Effector memory CD4-positive, alpha-beta T cell (primary cell): ENCODE data around the gene UBE2I.

ENCODE experiments used
- DNase-seq, 3 donors: peaks; one replicate each; pipeline ENCODE4 v3.0.0-alpha.2; 2020
- H3K27ac ChIP-seq: 2 replicates; pipeline ENCODE4 v1.7.0; 2013; ENCODE audit warnings: mild to moderate bottlenecking, low read length, moderate library complexity; ENCODE audit not compliant: insufficient read depth, poor library complexity, severe bottlenecking
- H3K27me3 ChIP-seq: replicated peaks from 2 replicates; pipeline ENCODE4 v1.7.0; 2013; ENCODE audit warnings: mild to moderate bottlenecking, low read length; ENCODE audit not compliant: insufficient read depth, control insufficient read depth, poor library complexity, severe bottlenecking
- H3K36me3 ChIP-seq: 2 replicates; pipeline ENCODE4 v1.7.0; 2013; ENCODE audit warnings: mild to moderate bottlenecking, low read length, moderate library complexity; ENCODE audit not compliant: control insufficient read depth, insufficient read depth
- H3K4me1 ChIP-seq: 2 replicates; pipeline ENCODE4 v1.7.0; 2013; ENCODE audit warnings: low read length, mild to moderate bottlenecking; ENCODE audit not compliant: control insufficient read depth, insufficient read depth, poor library complexity, severe bottlenecking
- H3K4me3 ChIP-seq: 2 replicates; pipeline ENCODE4 v1.7.0; 2013; ENCODE audit warnings: low read length, low read depth, mild to moderate bottlenecking; ENCODE audit not compliant: insufficient read depth, poor library complexity, severe bottlenecking
- H3K9me3 ChIP-seq: 2 replicates; pipeline ENCODE4 v1.7.0; 2013; ENCODE audit warnings: mild to moderate bottlenecking, low read length, moderate library complexity; ENCODE audit not compliant: control insufficient read depth

The UBE2I gene

GRCh38 chr16:1372292-1372950 lies 63.0 kb downstream of the UBE2I start:
- Histone ChIP-seq H3K27ac (no peak overlapping the region), H3K9me3 (no peaks in the 10 kb centered on the region), H3K27me3 (no peaks in the 10 kb centered on the region), H3K4me1 (no peaks in the 10 kb centered on the region), H3K36me3 (peaks cover 34% of the 10 kb centered on the region), H3K4me3 (no peak overlapping the region)
- DNase-seq: no peak

GRCh38 chr16:1374418-1375297 lies 65.2 kb downstream of the UBE2I start:
- Histone ChIP-seq H3K27me3 (no peaks in the 10 kb centered on the region), H3K27ac (no peak overlapping the region), H3K36me3 (peaks cover 27% of the 10 kb centered on the region), H3K9me3 (no peaks in the 10 kb centered on the region), H3K4me3 (no peak overlapping the region), H3K4me1 (peaks cover 9% of the 10 kb centered on the region)
- no peak for DNase-seq

GRCh38 chr16:1375298-1375640 lies 65.8 kb downstream of the UBE2I start:
- Histone ChIP-seq H3K27me3 (no peaks in the 10 kb centered on the region), H3K4me1 (peaks cover 9% of the 10 kb centered on the region), H3K9me3 (no peaks in the 10 kb centered on the region), H3K4me3 (no peak overlapping the region), H3K27ac (no peak overlapping the region), H3K36me3 (peaks cover 23% of the 10 kb centered on the region)
- DNase-seq: no peak

- Histone ChIP-seq H3K36me3 (peaks cover 23% of the 10 kb centered on the region), H3K4me1 (peaks cover 9% of the 10 kb centered on the region)
- DNase-seq: no peak
Measured at GRCh38 chr16:1375741-1376410, 66.4 kb downstream of the UBE2I start.

More at GRCh38 chr16:1375741-1376410, 66.4 kb downstream of the UBE2I start:
- Histone ChIP-seq H3K27me3 (no peaks in the 10 kb centered on the region), H3K4me3 (no peak overlapping the region), H3K27ac (no peak overlapping the region), H3K9me3 (no peaks in the 10 kb centered on the region)
